Activated T-cell treated with anti-CD3 and anti-CD28 coated beads for 24 hours (primary cell): ENCODE measurements around the gene CYBA.

Experiments
- DNase-seq: peaks from one replicate; pipeline ENCODE4 v3.0.0-alpha.2; 2020; ENCODE audit warnings: low read depth

The CYBA gene

GRCh38 chr16:88650749-88651275 is at the start of gene CYBA:
CYBA (minus strand) TSS chr16:88651053; CDS start chr16:88651013, 40 bp downstream.
- DNase-seq, result peak; percentile 77

GRCh38 chr16:88700322-88700635 is 49.4 kb upstream of the CYBA start:
- no peak for DNase-seq

GRCh38 chr16:88699180-88699579 is 48.3 kb upstream of the CYBA start:
- no peak for DNase-seq

GRCh38 chr16:88698646-88699045 is 47.8 kb upstream of the CYBA start:
- no peak for DNase-seq

- no peak for DNase-seq
Observed at GRCh38 chr16:88697831-88698615, 47.2 kb upstream of the CYBA start.

- no peak for DNase-seq
Observed at GRCh38 chr16:88697116-88697830, 46.4 kb upstream of the CYBA start.

GRCh38 chr16:88696441-88696840 is 45.6 kb upstream of the CYBA start:
- DNase-seq, result no peak

GRCh38 chr16:88695753-88696152 is 44.9 kb upstream of the CYBA start:
- no peak for DNase-seq

- DNase-seq, result no peak
Observed at GRCh38 chr16:88695218-88695617, 44.4 kb upstream of the CYBA start.

- DNase-seq, result no peak
Observed at GRCh38 chr16:88694221-88695087, 43.6 kb upstream of the CYBA start.

- no peak for DNase-seq
Observed at GRCh38 chr16:88693420-88694177, 42.7 kb upstream of the CYBA start.

GRCh38 chr16:88692861-88693260 is 42.0 kb upstream of the CYBA start:
- no peak for DNase-seq

GRCh38 chr16:88691924-88692560 is 41.2 kb upstream of the CYBA start:
- DNase-seq, result no peak

GRCh38 chr16:88691129-88691813 is 40.4 kb upstream of the CYBA start:
- DNase-seq, result no peak

GRCh38 chr16:88690341-88691128 is 39.7 kb upstream of the CYBA start:
- DNase-seq, result no peak

GRCh38 chr16:88688013-88688778 is 37.3 kb upstream of the CYBA start:
- DNase-seq, result no peak

GRCh38 chr16:88687676-88688012 is 36.8 kb upstream of the CYBA start:
- DNase-seq, result no peak

- DNase-seq, result no peak
Observed at GRCh38 chr16:88687254-88687576, 36.4 kb upstream of the CYBA start.
